HG02973 (cell line): ENCODE data around the gene FGFR2.

Experiments used
- ATAC-seq: cut with Tn5 transposase; IDR thresholded peaks from one replicate; pipeline ENCODE4 v1.9.1; 2021; ENCODE audit warnings: moderate library complexity; ENCODE audit not compliant: unreplicated experiment

The FGFR2 gene

DNA sequence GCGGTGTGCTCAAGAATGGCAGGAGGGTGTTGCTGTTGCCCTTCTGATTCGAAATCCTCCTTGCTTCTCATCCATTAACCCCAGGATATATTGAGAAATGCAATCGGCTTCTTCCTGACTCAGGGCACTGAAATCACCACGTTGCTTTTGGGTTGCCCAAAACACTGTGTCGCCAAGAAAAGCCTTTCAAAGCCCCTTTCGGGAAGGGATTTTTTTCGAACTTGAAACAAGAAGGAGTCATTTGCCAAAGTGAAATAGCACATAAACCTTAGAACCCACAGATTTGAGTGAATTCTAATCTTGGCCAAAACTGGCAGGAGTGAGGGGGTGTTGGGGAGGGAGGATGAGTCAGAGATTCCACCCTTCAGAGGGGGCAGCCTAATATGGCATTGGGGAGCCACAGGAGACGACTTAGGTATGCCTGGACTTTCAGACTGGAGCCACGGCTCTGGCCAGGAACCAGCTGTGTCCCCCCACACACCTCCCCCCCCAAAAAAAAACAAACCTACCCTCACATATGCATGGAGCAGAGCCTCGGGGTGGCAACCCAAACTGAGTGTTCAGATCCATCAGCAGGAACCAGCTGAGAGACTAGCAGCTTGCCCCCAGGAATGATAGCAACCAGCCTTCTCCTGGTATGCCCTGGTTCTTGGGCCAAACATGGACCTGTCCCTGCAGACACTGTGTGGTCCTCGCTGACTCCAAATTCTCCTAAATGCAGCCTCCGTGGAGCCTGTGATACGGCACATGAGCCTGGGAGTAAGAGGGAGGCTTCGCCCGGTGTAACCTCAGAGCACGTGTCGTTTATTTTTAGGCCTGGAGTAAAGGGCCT lies 138.4 kb downstream of the FGFR2 start:
- ATAC-seq: no peak

DNA sequence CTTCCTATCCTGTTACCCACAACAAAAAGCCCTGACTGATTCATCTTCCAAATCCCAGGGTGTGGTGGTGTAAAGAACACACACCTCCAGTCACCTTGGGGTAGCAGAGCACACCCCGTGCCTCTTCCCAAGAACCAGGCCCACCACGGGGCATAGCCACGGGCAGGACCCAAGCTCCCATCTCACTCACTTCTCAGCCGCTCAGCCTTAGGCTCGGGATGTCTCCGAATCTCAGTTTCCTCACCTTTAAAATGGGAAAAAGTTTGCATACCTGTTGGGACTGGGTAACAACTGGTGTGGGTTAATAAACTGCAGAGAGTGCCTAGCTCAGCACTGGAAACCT lies 139.0 kb downstream of the FGFR2 start:
- ATAC-seq: no peak

DNA sequence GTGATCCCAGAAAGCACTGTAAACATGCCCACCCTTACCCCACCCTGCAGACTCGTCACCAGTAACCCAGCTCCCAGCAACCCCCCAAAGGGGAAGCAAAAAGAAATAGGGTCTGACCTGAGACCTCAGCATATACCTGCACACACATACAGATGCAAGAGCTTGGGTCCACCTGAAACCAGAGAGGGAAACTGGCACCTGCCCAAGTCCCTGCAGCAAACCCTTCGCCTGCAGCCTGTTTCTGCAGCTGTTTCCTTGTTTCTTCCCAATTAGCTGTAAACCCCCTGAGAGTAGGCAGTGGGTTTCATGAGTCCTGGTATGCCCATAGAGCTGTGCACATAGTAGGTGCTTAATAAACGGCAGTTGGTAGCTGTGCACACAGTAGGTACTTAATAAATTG lies 140.5 kb downstream of the FGFR2 start:
- ATAC-seq: no peak

DNA sequence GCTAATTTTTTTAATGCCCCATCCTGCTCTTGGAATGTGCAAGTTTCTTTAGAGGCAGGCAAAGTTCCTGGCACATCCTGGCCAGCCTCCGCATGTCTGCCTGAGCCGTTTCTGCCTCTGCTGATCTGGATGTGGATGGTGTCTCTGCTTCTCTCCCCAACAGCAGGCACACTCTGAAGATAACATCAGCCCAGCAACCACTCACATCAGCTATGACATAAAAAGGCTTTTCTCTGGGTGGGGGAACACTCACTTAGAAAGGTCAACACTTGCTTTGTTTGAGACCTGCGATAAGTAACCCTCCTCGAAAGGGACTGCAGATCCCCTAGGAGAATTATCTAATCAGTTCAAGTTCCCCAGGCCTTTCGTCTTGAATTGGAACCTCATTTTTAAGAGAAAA lies 142.9 kb downstream of the FGFR2 start:
- no peak for ATAC-seq

DNA sequence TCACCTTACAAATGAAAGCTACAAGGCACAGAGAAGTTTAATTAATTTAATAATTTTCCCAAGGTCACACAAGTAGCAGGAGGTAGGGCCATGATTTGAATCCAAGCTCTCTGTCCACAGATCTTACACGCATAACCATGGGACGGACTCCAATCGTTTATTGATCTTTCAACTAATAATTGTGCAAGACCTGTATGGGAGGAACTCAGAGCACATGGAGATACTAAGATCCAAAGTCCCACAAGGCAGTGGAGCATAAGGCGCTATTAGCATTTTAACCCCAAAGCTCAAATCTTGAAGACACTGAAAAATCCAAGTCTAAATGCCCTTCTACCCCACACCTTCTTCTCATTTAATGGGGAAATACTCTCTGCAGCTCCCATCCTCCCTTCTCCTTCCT lies 143.5 kb downstream of the FGFR2 start:
- no peak for ATAC-seq

- no peak for ATAC-seq
Observed at GRCh38 chr10:121453160-121453559, 145.1 kb downstream of the FGFR2 start.

GRCh38 chr10:121452581-121452980 lies 145.7 kb downstream of the FGFR2 start:
- ATAC-seq: no peak

GRCh38 chr10:121450247-121450646 lies 148.0 kb downstream of the FGFR2 start:
- ATAC-seq: no peak

GRCh38 chr10:121449482-121449924 lies 148.7 kb downstream of the FGFR2 start:
- ATAC-seq: peak; percentile 24

- peak; percentile 98 for ATAC-seq
Observed at GRCh38 chr10:121448766-121449421, 149.3 kb downstream of the FGFR2 start.

GRCh38 chr10:121444520-121445165 lies 153.6 kb downstream of the FGFR2 start:
- no peak for ATAC-seq

DNA sequence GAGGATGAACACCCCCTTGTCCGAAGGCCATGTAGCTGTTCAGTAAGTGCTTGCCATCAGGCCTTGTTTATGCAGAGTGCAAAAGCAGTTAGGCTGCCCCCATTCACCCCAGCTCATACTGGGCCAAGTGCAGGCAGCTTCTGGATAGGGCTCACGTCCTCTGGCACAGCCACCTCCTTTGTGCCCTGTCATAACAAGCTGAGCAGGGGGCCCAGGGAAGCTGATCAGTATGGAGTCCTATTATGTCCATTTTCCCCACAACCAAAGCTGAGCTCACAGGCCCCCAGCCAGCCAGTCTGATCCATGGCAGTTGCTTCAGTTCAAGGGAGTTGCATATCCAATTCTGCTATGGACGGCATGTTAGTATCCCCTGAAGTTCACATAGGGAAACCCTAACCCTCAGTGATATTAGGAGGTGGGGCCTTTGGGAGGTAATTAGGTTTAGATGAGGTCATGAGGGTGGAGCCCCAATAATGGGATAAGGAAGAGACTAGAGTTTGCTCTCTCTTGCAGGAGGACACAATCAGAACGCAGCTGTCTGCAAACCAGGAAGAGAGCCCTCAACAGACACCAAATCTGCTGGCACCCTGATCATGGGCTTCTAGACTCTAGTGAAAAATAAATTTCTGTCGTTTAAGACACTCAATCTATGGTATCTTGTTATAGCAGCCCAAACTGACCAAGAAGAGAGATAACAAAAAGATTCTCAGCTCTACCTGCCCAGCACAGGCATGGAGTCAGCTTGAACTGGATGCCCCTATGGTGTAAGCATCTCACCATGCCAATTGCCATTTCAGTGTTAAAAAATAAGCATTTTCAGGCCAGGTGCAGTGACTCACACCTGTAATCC lies 155.9 kb downstream of the FGFR2 start:
- ATAC-seq: no peak

GRCh38 chr10:121440461-121440860 lies 157.8 kb downstream of the FGFR2 start:
- no peak for ATAC-seq

- ATAC-seq: no peak
Observed at GRCh38 chr10:121438333-121438732, 159.9 kb downstream of the FGFR2 start.

GRCh38 chr10:121437596-121437995 lies 160.6 kb downstream of the FGFR2 start:
- no peak for ATAC-seq

DNA sequence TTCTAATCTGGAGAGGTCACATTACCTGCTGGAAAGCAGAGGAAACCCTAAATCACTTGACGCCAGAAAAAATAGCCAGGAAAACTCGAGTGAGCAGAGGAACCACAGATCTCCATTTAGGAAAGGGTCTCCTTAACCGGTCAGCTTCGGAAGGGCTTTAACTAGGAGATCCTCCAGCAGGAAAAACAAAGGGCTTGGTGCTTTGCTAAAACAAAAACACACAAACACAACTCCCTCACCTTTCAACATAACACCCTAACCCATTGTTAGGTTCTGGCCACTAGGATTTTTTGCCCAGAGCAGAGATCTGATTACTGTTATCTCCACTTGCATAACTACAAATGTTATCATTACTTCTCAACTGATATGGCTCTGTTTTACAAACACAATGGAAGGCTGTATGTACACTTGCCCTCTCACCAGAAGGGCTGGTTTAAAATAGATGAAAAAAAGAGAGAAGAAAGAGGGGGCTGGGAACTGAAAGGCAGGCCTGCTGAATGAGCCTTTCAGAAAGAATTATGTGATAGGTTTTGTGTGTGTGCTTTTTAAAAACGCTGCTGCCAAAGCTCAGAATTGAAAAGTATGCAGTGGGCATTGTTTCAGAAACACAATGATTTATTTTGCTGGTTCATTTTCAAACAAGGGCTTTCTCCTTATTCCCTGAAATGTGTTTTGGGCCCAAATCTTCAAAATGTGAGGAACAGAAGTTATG lies 161.5 kb downstream of the FGFR2 start:
- ATAC-seq: no peak

DNA sequence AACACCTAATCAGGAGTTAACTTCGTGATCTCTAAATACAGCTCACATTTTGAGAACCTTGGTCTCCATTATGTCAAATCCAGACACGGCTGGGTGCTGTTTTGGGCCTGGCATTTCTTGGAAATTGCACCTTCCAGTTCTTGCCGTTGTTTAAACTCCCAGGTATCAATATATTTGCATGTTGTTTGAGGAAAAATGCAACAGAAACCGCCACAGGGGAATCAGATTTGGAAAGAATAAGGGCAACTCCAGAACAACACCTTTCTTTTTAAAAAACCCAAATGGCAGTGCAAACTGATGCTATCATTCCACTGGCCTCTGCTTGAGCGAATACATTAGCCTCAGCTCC lies 162.0 kb downstream of the FGFR2 start:
- ATAC-seq: no peak

DNA sequence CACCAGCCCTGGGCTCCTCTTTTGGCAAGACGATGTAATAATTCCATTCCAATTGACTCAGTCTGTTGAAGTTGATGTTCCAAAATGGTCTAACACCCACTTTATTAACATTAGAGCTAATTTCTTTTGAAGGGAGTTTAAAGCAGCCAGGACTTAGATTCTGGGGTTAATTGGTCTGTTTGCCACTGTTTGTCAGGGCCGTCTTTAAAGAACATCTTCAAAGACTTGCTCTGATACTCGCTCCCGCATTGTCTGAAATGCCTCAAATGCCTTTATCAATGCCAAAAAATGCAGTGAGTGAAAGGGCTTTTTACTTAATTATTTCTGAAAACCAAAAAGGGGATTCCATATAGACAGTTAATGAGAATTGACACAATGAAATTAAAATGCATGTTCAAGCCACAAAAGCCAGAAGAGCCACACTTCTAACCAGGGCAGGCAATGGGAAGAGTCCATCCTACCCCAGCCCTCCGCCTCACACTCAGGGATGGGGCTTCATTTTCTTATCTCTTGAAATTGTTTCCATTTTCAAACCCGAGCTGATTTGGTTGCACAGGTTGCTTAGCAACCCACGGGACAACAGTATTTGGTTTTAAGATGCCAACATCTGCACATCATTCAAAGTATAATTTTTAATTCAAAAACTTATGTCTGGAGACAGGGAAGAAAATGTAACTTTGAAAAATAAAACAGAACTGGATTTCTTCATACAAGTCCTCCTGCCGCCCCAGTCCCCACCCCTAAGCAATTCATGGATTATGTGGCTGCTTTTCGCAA lies 163.0 kb downstream of the FGFR2 start:
- no peak for ATAC-seq

DNA sequence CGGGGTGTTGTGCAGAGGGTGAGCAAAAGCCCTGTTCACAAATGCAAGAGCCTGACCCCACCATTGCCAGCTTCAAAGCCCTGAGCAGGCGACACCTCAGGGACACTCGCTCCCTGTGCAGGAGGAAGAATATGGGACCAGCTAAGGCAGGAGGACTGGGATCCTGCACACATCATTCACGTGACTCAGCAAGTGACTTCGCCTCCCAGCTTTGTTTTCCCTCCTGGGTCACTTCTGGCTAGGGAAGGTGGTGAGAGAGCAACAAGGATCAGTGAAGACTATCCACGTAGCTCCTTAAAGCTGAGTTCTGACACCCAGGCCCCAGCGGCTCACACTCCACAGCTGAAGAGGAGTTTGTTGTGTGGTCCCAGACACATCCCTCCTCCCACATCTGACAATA lies 164.3 kb downstream of the FGFR2 start:
- ATAC-seq: no peak

DNA sequence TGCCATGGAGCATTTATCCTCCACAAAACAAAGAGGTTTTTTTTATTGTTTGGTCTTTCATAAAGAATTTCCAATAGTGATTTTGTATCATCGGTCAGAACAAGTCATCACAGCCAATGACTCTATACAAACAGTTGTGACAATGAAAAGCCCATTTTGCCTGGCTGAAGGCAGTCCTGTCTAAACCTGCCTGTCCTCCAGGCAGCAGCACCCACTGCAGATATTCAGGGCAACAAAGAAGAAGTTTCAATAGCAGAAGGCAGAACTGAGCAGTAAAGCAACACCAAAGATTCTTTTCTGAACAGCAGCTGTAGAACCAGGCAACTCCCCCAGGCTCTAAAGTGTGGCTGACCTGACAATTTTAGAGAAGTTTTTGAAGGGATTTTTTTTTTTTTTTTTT lies 169.4 kb downstream of the FGFR2 start:
- ATAC-seq: no peak
